Measurements from ENCODE around the gene GPR55.

Gene GPR55

GRCh38 chr2:230900336-230900995, 24.6 kb downstream of the GPR55 start:
- no peak for DNase-seq (ENCODE audit: low read depth)

- DNase-seq (ENCODE audit: low read depth) = no peak
Measured at GRCh38 chr2:230899786-230900185, 25.3 kb downstream of the GPR55 start.

GRCh38 chr2:230899287-230899686, 25.8 kb downstream of the GPR55 start:
- DNase-seq (ENCODE audit: low read depth) = no peak

GRCh38 chr2:230898713-230899091, 26.3 kb downstream of the GPR55 start:
- no peak for DNase-seq (ENCODE audit: low read depth)

- no peak for DNase-seq (ENCODE audit: low read depth)
Measured at GRCh38 chr2:230898016-230898712, 26.9 kb downstream of the GPR55 start.

- no peak for DNase-seq (ENCODE audit: low read depth)
Measured at GRCh38 chr2:230896346-230897115, 28.5 kb downstream of the GPR55 start.

GRCh38 chr2:230895536-230896345, 29.3 kb downstream of the GPR55 start:
- DNase-seq (ENCODE audit: low read depth) = no peak

- no peak for DNase-seq (ENCODE audit: low read depth)
Measured at GRCh38 chr2:230893841-230894781, 30.9 kb downstream of the GPR55 start.

GRCh38 chr2:230893338-230893737, 31.7 kb downstream of the GPR55 start:
- DNase-seq (ENCODE audit: low read depth) = no peak

GRCh38 chr2:230891509-230891908, 33.5 kb downstream of the GPR55 start:
- DNase-seq (ENCODE audit: low read depth) = no peak

- DNase-seq (ENCODE audit: low read depth) = peak; percentile 53
Measured at GRCh38 chr2:230891064-230891463, 34.0 kb downstream of the GPR55 start.

- DNase-seq (ENCODE audit: low read depth) = no peak
Measured at GRCh38 chr2:230890646-230891045, 34.4 kb downstream of the GPR55 start.

GRCh38 chr2:230889911-230890601, 35.0 kb downstream of the GPR55 start:
- DNase-seq (ENCODE audit: low read depth) = no peak

GRCh38 chr2:230888824-230889400, 36.1 kb downstream of the GPR55 start:
- no peak for DNase-seq (ENCODE audit: low read depth)

GRCh38 chr2:230887342-230887741, 37.7 kb downstream of the GPR55 start:
- no peak for DNase-seq (ENCODE audit: low read depth)

- no peak for DNase-seq (ENCODE audit: low read depth)
Measured at GRCh38 chr2:230886671-230887071, 38.4 kb downstream of the GPR55 start.

- DNase-seq (ENCODE audit: low read depth) = no peak
Measured at GRCh38 chr2:230886206-230886605, 38.8 kb downstream of the GPR55 start.

GRCh38 chr2:230885463-230886130, 39.4 kb downstream of the GPR55 start:
- DNase-seq (ENCODE audit: low read depth) = peak; percentile 58

- no peak for DNase-seq (ENCODE audit: low read depth)
Measured at GRCh38 chr2:230881840-230882239, 43.2 kb downstream of the GPR55 start.

GRCh38 chr2:230879891-230880290, 45.2 kb downstream of the GPR55 start:
- DNase-seq (ENCODE audit: low read depth) = no peak

All from EH (cell line).